ENCODE results near the gene ZNF175. TPM values are rescaled to one million over a fixed set of nuclear protein-coding genes. Genes with fewer than 3 reads are reported as not detected.

The ZNF175 gene
- polyA plus RNA-seq, 1 donor (not counting 4 experiments of a cell fraction or from before 2014, with no cell fraction given): 3.8 TPM

DNA sequence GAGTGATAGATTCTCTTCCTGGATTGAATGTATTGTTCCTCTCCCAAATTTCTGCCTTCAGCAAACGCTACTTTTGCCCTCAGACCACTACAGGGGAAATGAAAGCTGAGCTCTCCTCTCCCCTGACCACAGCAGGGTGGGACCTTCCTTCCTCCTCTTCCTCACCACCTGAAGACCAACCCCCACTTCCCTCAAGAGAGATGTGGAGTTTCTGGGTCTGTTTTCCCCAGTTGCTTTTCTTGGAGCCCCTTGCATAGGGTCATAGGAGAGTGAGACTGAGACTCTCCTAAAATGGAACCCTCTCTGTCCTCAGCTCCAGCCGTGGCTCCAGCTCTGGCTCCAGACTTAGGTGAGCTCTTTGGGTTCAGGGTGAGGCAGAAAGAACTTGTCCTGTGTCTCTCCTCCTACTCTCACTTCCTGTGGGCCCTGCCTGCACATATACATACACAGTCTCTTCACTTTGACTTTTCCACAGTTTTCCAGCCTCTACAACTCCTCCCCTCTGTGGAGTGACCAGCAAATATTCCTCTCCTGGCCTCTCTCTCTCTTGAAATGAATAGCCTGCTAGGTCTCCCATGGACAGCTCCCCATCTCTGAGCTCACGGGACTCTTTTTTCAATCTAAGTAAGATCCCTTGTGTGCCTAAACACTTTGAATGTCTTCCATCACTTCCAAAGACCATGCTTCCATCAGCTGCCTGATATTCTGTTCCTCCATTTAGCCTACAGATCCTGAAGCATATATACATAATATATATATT lies 19.2 kb upstream of the ZNF175 start:
- TF ChIP-seq EZH2 (IDR thresholded peaks at IDR 0.05; ENCODE audit: low read length): no peak
- TF ChIP-seq, protein P1, sequence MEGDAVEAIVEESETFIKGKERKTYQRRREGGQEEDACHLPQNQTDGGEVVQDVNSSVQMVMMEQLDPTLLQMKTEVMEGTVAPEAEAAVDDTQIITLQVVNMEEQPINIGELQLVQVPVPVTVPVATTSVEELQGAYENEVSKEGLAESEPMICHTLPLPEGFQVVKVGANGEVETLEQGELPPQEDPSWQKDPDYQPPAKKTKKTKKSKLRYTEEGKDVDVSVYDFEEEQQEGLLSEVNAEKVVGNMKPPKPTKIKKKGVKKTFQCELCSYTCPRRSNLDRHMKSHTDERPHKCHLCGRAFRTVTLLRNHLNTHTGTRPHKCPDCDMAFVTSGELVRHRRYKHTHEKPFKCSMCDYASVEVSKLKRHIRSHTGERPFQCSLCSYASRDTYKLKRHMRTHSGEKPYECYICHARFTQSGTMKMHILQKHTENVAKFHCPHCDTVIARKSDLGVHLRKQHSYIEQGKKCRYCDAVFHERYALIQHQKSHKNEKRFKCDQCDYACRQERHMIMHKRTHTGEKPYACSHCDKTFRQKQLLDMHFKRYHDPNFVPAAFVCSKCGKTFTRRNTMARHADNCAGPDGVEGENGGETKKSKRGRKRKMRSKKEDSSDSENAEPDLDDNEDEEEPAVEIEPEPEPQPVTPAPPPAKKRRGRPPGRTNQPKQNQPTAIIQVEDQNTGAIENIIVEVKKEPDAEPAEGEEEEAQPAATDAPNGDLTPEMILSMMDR (optimal IDR thresholded peaks at IDR 0.05 in 1 of 3, IDR thresholded peaks at IDR 0.05 in 1 of 3, conservative IDR thresholded peaks at IDR 0.05 in 1 of 3; ENCODE audit: extremely low read depth in 1 of 3, insufficient read depth in 2 of 3, low read length in 3 of 3): no peak
- FAIRE-seq: no peak

DNA sequence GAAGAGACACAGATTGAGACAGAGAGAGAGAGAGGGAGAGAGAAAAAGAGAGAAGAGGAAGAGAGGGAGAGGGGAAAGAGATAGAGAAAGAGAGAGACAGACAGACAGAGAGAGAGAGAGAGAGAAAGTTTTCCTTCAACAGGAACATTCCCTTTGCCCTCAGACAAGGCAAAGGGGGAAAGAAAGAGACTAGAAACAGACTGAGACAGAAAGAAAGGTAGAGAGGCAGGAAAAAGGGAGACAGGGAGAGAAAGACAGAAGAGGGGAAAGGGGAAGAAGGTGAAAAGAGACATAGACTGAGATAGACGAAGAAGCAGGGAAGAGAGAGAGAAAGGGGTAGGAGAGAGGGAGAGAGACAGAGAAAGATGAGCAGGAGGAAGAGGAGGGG lies 18.5 kb upstream of the ZNF175 start:
- Histone ChIP-seq H3K9me1 (ENCODE audit: control insufficient read depth, extremely low read depth, insufficient read depth, low read length) (no peaks in the 10 kb centered on the region), H2AFZ (ENCODE audit: control insufficient read depth, low read length) (no peak overlapping the region), H4K20me1 (ENCODE audit: control insufficient read depth, extremely low read depth, insufficient read depth, low read length) (no peaks in the 10 kb centered on the region), H3K36me3 (ENCODE audit: control insufficient read depth in 2 of 2, extremely low read depth in 1 of 2, insufficient read depth in 2 of 2, low read length in 2 of 2) (no peaks in the 10 kb centered on the region), H3K4me3 (ENCODE audit: control insufficient read depth in 2 of 3, extremely low read depth in 1 of 3, insufficient read depth in 2 of 3, low read depth in 1 of 3, low read length in 3 of 3) (no peak overlapping the region), H3K27me3 (ENCODE audit: control insufficient read depth, extremely low read depth, insufficient read depth, low read length) (no peaks in the 10 kb centered on the region), H3K4me2 (ENCODE audit: control insufficient read depth, extremely low read depth, insufficient read depth, low read depth, low read length) (no peak overlapping the region), H3K27ac (ENCODE audit: control insufficient read depth, insufficient read depth, low read length) (no peak overlapping the region), H3K9me3 (ENCODE audit: control insufficient read depth, low read depth, low read length) (no peaks in the 10 kb centered on the region), H3K4me1 (ENCODE audit: control insufficient read depth, extremely low read depth, insufficient read depth, low read length) (no peaks in the 10 kb centered on the region), H3K9ac (ENCODE audit: control insufficient read depth, extremely low read depth, insufficient read depth, low read length) (no peak overlapping the region), H3K79me2 (ENCODE audit: control insufficient read depth, insufficient read depth, low read length) (no peaks in the 10 kb centered on the region)
- no peak for FAIRE-seq
- dilution Hi-C loops (cut with MboI; ENCODE audit: extremely low pct_ligation_motif_present, low sequenced_read_pairs): no loop called here
- TF ChIP-seq, protein P1 (optimal IDR thresholded peaks at IDR 0.05 in 1 of 3, IDR thresholded peaks at IDR 0.05 in 1 of 3, conservative IDR thresholded peaks at IDR 0.05 in 1 of 3; ENCODE audit: extremely low read depth in 1 of 3, insufficient read depth in 2 of 3, low read length in 3 of 3): no peak
- no peak for TF ChIP-seq EZH2 (IDR thresholded peaks at IDR 0.05; ENCODE audit: low read length)
- DNase-seq (ENCODE audit: low read depth, low spot score): no peak

More for the DNA sequence above, 19.2 kb upstream of the ZNF175 start:
- no peak overlapping the region for H2AFZ ChIP-seq (ENCODE audit: control insufficient read depth, low read length)
- H3K36me3 ChIP-seq (ENCODE audit: control insufficient read depth in 2 of 2, extremely low read depth in 1 of 2, insufficient read depth in 2 of 2, low read length in 2 of 2): no peaks in the 10 kb centered on the region
- DNase-seq (ENCODE audit: low read depth, low spot score): no peak
- no peaks in the 10 kb centered on the region for H4K20me1 ChIP-seq (ENCODE audit: control insufficient read depth, extremely low read depth, insufficient read depth, low read length)
- no peak overlapping the region for H3K4me3 ChIP-seq (ENCODE audit: control insufficient read depth in 2 of 3, extremely low read depth in 1 of 3, insufficient read depth in 2 of 3, low read depth in 1 of 3, low read length in 3 of 3)
- H3K9me1 ChIP-seq (ENCODE audit: control insufficient read depth, extremely low read depth, insufficient read depth, low read length): no peaks in the 10 kb centered on the region
- H3K9ac ChIP-seq (ENCODE audit: control insufficient read depth, extremely low read depth, insufficient read depth, low read length): no peak overlapping the region
- no peaks in the 10 kb centered on the region for H3K27me3 ChIP-seq (ENCODE audit: control insufficient read depth, extremely low read depth, insufficient read depth, low read length)
- H3K4me1 ChIP-seq (ENCODE audit: control insufficient read depth, extremely low read depth, insufficient read depth, low read length): no peaks in the 10 kb centered on the region
- no peak overlapping the region for H3K27ac ChIP-seq (ENCODE audit: control insufficient read depth, insufficient read depth, low read length)
- H3K4me2 ChIP-seq (ENCODE audit: control insufficient read depth, extremely low read depth, insufficient read depth, low read depth, low read length): no peak overlapping the region
- dilution Hi-C loops (cut with MboI; ENCODE audit: extremely low pct_ligation_motif_present, low sequenced_read_pairs): no loop called here
- H3K9me3 ChIP-seq (ENCODE audit: control insufficient read depth, low read depth, low read length): no peaks in the 10 kb centered on the region
- no peaks in the 10 kb centered on the region for H3K79me2 ChIP-seq (ENCODE audit: control insufficient read depth, insufficient read depth, low read length)
